ENCODE data around the gene APBA1. TPM values are rescaled to one million over a fixed set of nuclear protein-coding genes. Genes with fewer than 3 reads are reported as not detected.

The APBA1 gene
- total RNA-seq, 1 donor from 2014 or later = 5.9 TPM

- H3K9me3 Mint-ChIP-seq (ENCODE audit: unreplicated experiment) = no peaks in the 10 kb centered on the region
- FAIRE-seq = no peak
- H3K4me3 ChIP-seq (ENCODE audit: insufficient read depth, low read depth, low read length) = no peak overlapping the region
- no peak overlapping the region for H3K9ac ChIP-seq (ENCODE audit: low read length)
- TF ChIP-seq CTCF (IDR thresholded peaks at IDR 0.05; ENCODE audit: insufficient read depth, low read depth, low read length) = no peak
- TF ChIP-seq EZH2 (IDR thresholded peaks at IDR 0.05; ENCODE audit: insufficient read depth, low read length) = no peak
- peaks cover 24% of the 10 kb centered on the region for H3K27me3 Mint-ChIP-seq (ENCODE audit: low read depth, unreplicated experiment)
- no peaks in the 10 kb centered on the region for H3K36me3 ChIP-seq (ENCODE audit: insufficient read depth, low read length)
- peaks cover 5% of the 10 kb centered on the region for H3K4me1 Mint-ChIP-seq (ENCODE audit: low read depth, unreplicated experiment)
- H4K20me1 ChIP-seq (ENCODE audit: insufficient read depth, low read length) = no peaks in the 10 kb centered on the region
- H3K36me3 Mint-ChIP-seq (ENCODE audit: low read depth, unreplicated experiment) = peaks cover 14% of the 10 kb centered on the region
- H3K27ac Mint-ChIP-seq (ENCODE audit: unreplicated experiment) = no peak overlapping the region
- H3K27ac ChIP-seq (ENCODE audit: low read depth, low read length) = no peak overlapping the region
- H3K79me2 ChIP-seq (ENCODE audit: insufficient read depth, low read length) = no peaks in the 10 kb centered on the region
- H3K27me3 ChIP-seq (ENCODE audit: insufficient read depth, low read length) = no peaks in the 10 kb centered on the region
- H3K4me2 ChIP-seq (ENCODE audit: low read length) = no peak overlapping the region
- no peak overlapping the region for H3K4me3 Mint-ChIP-seq (ENCODE audit: unreplicated experiment)
- no peak overlapping the region for H2AFZ ChIP-seq (ENCODE audit: low read depth, low read length)
- DNase-seq (ENCODE audit: low read depth) = no peak
- no peaks in the 10 kb centered on the region for H3K9me3 ChIP-seq (ENCODE audit: insufficient read depth, low read depth, low read length)
- no peaks in the 10 kb centered on the region for H3K4me1 ChIP-seq (ENCODE audit: insufficient read depth, low read length)
These were observed 218.4 kb downstream of the APBA1 start for GRCh38 chr9:69453746-69454145.

- Histone ChIP-seq H2AFZ (ENCODE audit: low read depth, low read length) (no peak overlapping the region), H3K79me2 (ENCODE audit: insufficient read depth, low read length) (no peaks in the 10 kb centered on the region), H3K4me2 (ENCODE audit: low read length) (no peak overlapping the region), H3K4me1 (ENCODE audit: insufficient read depth, low read length) (no peaks in the 10 kb centered on the region), H3K27me3 (ENCODE audit: insufficient read depth, low read length) (no peaks in the 10 kb centered on the region), H4K20me1 (ENCODE audit: insufficient read depth, low read length) (no peaks in the 10 kb centered on the region), H3K9me3 (ENCODE audit: insufficient read depth, low read depth, low read length) (no peaks in the 10 kb centered on the region), H3K36me3 (ENCODE audit: insufficient read depth, low read length) (no peaks in the 10 kb centered on the region), H3K4me3 (ENCODE audit: insufficient read depth, low read depth, low read length) (no peak overlapping the region), H3K9ac (ENCODE audit: low read length) (no peak overlapping the region), H3K27ac (ENCODE audit: low read depth, low read length) (no peak overlapping the region)
- Mint-ChIP-seq H3K36me3 (ENCODE audit: low read depth, unreplicated experiment) (peaks cover 14% of the 10 kb centered on the region), H3K4me3 (ENCODE audit: unreplicated experiment) (no peak overlapping the region), H3K27me3 (ENCODE audit: low read depth, unreplicated experiment) (peaks cover 26% of the 10 kb centered on the region), H3K27ac (ENCODE audit: unreplicated experiment) (no peak overlapping the region), H3K9me3 (ENCODE audit: unreplicated experiment) (no peaks in the 10 kb centered on the region), H3K4me1 (ENCODE audit: low read depth, unreplicated experiment) (peaks cover 5% of the 10 kb centered on the region)
- DNase-seq (ENCODE audit: low read depth) = no peak
- peak; percentile 13 for FAIRE-seq
- TF ChIP-seq EZH2 (IDR thresholded peaks at IDR 0.05; ENCODE audit: insufficient read depth, low read length) (no peak), CTCF (IDR thresholded peaks at IDR 0.05; ENCODE audit: insufficient read depth, low read depth, low read length) (no peak)
These were observed 219.9 kb downstream of the APBA1 start for GRCh38 chr9:69452110-69452782.

GRCh38 chr9:69446496-69446895 is 225.7 kb downstream of the APBA1 start:
- no peak overlapping the region for H3K4me3 Mint-ChIP-seq (ENCODE audit: unreplicated experiment)
- TF ChIP-seq EZH2 (IDR thresholded peaks at IDR 0.05; ENCODE audit: insufficient read depth, low read length) (no peak), CTCF (IDR thresholded peaks at IDR 0.05; ENCODE audit: insufficient read depth, low read depth, low read length) (no peak)

More at GRCh38 chr9:69446496-69446895, 225.7 kb downstream of the APBA1 start:
- Histone ChIP-seq H3K4me3 (ENCODE audit: insufficient read depth, low read depth, low read length) (no peak overlapping the region), H3K79me2 (ENCODE audit: insufficient read depth, low read length) (no peaks in the 10 kb centered on the region), H4K20me1 (ENCODE audit: insufficient read depth, low read length) (no peaks in the 10 kb centered on the region), H3K36me3 (ENCODE audit: insufficient read depth, low read length) (no peaks in the 10 kb centered on the region), H3K9me3 (ENCODE audit: insufficient read depth, low read depth, low read length) (no peaks in the 10 kb centered on the region), H3K27me3 (ENCODE audit: insufficient read depth, low read length) (no peaks in the 10 kb centered on the region), H3K4me2 (ENCODE audit: low read length) (no peak overlapping the region), H3K4me1 (ENCODE audit: insufficient read depth, low read length) (peaks cover 16% of the 10 kb centered on the region), H2AFZ (ENCODE audit: low read depth, low read length) (no peak overlapping the region), H3K9ac (ENCODE audit: low read length) (no peak overlapping the region), H3K27ac (ENCODE audit: low read depth, low read length) (no peak overlapping the region)
- no peak for FAIRE-seq
- Mint-ChIP-seq H3K9me3 (ENCODE audit: unreplicated experiment) (no peaks in the 10 kb centered on the region), H3K4me1 (ENCODE audit: low read depth, unreplicated experiment) (peaks cover 17% of the 10 kb centered on the region), H3K36me3 (ENCODE audit: low read depth, unreplicated experiment) (peaks cover 8% of the 10 kb centered on the region), H3K27me3 (ENCODE audit: low read depth, unreplicated experiment) (peaks cover 17% of the 10 kb centered on the region), H3K27ac (ENCODE audit: unreplicated experiment) (no peak overlapping the region)
- no peak for DNase-seq (ENCODE audit: low read depth)

All from astrocyte (in vitro differentiated cells and primary cell).